HG02759 (cell line): ENCODE data around the gene BRSK2.
"Not testable (repeated sequence)": the region's sequence is repeated elsewhere in the genome, so short reads cannot be mapped to it uniquely, and the experiment has no call there.

Experiments
- ATAC-seq: cut with Tn5 transposase; IDR thresholded peaks from one replicate; pipeline ENCODE4 v1.9.1; 2021; ENCODE audit warnings: mild to moderate bottlenecking, moderate library complexity; ENCODE audit not compliant: unreplicated experiment

The BRSK2 gene

DNA sequence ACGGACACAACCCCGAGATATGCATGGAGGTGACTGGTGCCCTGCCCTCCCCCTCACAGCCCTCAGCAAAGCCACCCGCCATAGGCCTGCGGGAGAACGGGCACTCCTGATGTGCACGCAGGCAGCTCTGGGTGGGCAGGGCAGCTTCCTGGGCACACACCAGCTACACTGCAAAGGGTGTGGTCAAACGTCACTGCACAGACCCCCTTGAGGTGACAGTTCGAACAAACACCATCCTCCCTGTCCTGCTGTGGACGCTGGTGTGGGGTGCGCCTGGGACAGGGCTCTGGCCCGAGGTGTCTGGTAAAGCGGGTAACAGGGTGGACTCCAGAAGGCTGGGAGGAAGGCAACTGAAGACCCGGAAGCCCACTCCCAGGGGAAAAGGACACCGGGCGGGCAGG lies 118.8 kb downstream of the BRSK2 start:
- ATAC-seq, result no peak

DNA sequence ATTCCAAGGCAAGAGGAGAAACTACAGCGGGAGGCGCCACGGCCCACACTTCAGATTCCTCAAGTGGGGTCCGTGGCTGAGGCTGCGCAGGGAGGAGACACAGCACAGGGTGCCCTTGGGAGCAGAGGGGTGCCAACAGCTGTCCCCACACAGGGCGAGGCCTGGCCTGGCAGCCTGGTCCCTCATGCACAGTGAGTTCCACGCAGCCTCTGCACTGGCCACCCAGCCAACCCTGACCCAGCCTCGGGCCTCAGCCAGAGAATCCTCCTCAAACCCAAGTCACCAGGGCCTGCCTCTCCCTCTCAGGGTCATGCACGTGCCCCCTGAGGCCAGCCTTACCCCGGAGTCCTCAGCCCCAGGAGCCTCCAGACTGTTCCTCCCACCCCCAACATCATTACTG lies 119.3 kb downstream of the BRSK2 start:
- ATAC-seq, result no peak

DNA sequence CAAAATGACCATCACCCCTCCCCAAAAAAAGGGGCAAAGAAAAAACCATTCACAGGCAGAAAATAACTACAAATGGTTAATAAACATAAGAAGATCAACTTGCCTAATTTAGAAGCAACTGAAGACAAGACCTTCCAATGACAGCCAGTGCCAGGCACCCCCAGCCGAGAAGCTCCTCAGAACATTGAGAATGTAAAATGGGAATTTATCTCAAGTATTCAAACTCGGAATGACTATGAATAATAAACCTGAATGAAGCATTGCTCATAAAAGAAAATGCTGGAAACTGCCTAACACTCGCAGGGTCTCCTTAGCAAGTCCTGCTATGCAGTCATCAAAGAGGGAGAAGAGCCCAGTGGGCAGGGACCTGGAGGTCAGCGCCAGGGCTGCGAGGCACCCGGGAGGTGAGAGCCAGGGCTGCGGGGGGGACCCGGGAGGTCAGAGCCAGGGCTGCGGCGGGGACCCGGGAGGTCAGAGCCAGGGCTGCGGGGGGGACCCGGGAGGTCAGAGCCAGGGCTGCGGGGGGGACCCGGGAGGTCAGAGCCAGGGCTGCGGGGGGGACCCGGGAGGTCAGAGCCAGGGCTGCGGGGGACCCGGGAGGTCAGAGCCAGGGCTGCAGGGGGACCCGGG lies 120.0 kb downstream of the BRSK2 start:
- ATAC-seq, result no peak

DNA sequence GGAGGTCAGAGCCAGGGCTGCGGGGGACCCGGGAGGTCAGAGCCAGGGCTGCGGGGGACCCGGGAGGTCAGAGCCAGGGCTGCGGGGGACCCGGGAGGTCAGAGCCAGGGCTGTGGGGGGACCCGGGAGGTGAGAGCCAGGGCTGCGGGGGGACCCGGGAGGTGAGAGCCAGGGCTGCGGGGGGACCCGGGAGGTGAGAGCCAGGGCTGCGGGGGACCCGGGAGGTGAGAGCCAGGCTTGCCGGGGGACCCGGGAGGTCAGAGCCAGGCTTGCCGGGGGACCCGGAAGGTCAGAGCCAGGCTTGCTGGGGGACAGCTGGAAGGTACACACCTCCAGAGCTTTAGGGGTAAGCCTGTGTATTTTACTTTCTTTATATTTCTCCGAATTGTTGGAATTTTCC lies 120.6 kb downstream of the BRSK2 start:
- ATAC-seq, result not testable (repeated sequence)

DNA sequence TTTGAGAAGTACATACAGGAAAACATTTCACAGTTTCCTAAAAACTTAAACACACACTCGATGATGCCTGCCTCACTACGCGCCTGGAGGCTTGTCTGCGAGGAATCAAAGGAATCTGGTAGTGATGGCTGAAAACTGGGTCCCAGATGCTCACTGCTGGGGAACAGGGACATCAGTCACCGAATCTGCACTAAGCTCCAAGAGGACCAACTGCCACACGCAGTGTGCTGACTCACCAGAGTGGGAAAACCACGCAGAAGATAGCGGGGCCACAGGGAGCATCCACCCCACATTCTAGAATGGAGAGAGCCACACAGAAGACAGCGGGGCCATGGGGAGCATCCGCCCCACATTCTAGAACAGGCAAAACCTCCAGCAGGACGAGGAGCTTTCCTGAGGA lies 121.2 kb downstream of the BRSK2 start:
- ATAC-seq, result no peak

DNA sequence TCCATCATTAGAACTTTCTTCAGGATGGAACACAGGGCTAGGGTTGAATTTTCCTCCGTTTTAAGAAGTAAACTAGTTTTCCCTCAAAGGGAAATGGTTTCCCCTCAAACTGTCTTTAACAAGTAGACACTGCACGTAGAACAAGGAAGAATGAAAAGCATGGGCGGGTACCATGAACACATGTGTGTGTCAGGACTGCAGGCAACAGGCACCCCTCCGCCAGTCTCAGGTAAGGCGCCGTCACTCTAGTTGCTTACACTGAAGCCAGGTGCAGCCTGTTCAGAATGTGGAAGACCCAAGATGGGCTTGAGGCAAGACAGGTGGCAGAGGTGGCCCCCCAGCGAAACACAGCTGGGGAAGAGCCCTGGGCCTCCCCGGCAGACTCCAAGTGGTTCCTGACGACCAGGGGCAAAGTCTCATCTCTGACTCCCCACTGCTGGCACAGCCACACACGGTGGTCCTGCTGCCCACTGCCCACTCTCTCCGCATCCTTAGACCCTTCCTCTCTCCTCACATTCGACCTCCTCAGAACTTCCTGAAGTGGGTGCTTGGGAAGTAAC lies 122.3 kb downstream of the BRSK2 start:
- no peak for ATAC-seq
